WTC11 (cell line): ENCODE measurements around the gene GPC6.

ENCODE experiments used
- ATF3 ChIP-seq: sonication (generic); formaldehyde crosslinking; conservative IDR thresholded peaks from 2 replicates; pipeline ENCODE4 v1.8.1; 2022; ENCODE audit warnings: mild to moderate bottlenecking, missing genetic modification reagents
- CREB1 ChIP-seq: sonication (generic); formaldehyde crosslinking; IDR thresholded peaks from 2 replicates; pipeline ENCODE4 v1.8.0; 2023; ENCODE audit warnings: mild to moderate bottlenecking, missing genetic modification reagents
- CTCF ChIP-seq: fragments of 200-600 bp; IDR thresholded peaks from 2 replicates; pipeline ENCODE4 v1.8.0; 2022; ENCODE audit warnings: antibody characterized with exemption
- ESRRA ChIP-seq: sonication (generic); formaldehyde crosslinking; IDR thresholded peaks from 2 replicates; pipeline ENCODE4 v1.8.1; 2022; ENCODE audit warnings: mild to moderate bottlenecking, missing genetic modification reagents, borderline replicate concordance
- HMGXB4 ChIP-seq: sonication (generic); formaldehyde crosslinking; IDR thresholded peaks from 2 replicates; pipeline ENCODE4 v1.8.1; 2023; ENCODE audit warnings: mild to moderate bottlenecking, moderate library complexity, missing genetic modification reagents
- IRF2 ChIP-seq: sonication (generic); formaldehyde crosslinking; IDR thresholded peaks from 2 replicates; pipeline ENCODE4 v1.8.0; 2022; ENCODE audit warnings: low read depth, missing genetic modification reagents, borderline replicate concordance
- NFE2L1 ChIP-seq: sonication (generic); formaldehyde crosslinking; IDR thresholded peaks from 2 replicates; pipeline ENCODE4 v1.8.1; 2023; ENCODE audit warnings: missing genetic modification reagents
- ZBTB43 ChIP-seq: sonication (generic); formaldehyde crosslinking; IDR thresholded peaks from 2 replicates; pipeline ENCODE4 v1.8.1; 2023; ENCODE audit warnings: mild to moderate bottlenecking, missing genetic modification reagents
- ZNF121 ChIP-seq: sonication (generic); formaldehyde crosslinking; IDR thresholded peaks from 2 replicates; pipeline ENCODE4 v1.8.0; 2023; ENCODE audit warnings: missing genetic modification reagents
- ZNF138 ChIP-seq: sonication (generic); formaldehyde crosslinking; conservative IDR thresholded peaks from 2 replicates; pipeline ENCODE4 v1.8.1; 2022; ENCODE audit warnings: mild to moderate bottlenecking, moderate library complexity, missing genetic modification reagents
- ZSCAN18 ChIP-seq: fragments of 250-450 bp; sonication (Bioruptor Pico); IDR thresholded peaks from 2 replicates; pipeline ENCODE4 v2.1.2; 2022; ENCODE audit warnings: mild to moderate bottlenecking, moderate library complexity

- TF ChIP-seq NFE2L1 (CRISPR knock-in tag) (no peak), CTCF (no peak), IRF2 (CRISPR knock-in tag) (no peak), HMGXB4 (CRISPR knock-in tag) (no peak), ZSCAN18 (CRISPR knock-in tag) (no peak), CREB1 (CRISPR knock-in tag) (no peak), ZNF138 (no peak), ZBTB43 (CRISPR knock-in tag) (no peak), ESRRA (CRISPR knock-in tag) (no peak), ZNF121 (CRISPR knock-in tag) (no peak), ATF3 (CRISPR knock-in tag) (no peak)
These were observed 219.6 kb downstream of the GPC6 start for GRCh38 chr13:93446238-93446637.
